IPS-11a (cell line): ENCODE measurements around the gene CDCA4.

Experiments
- H3K4me3 ChIP-seq: one replicate; pipeline ENCODE4 v1.5.1; 2013; ENCODE audit warnings: low read depth, low read length, control low read depth

The CDCA4 gene

DNA sequence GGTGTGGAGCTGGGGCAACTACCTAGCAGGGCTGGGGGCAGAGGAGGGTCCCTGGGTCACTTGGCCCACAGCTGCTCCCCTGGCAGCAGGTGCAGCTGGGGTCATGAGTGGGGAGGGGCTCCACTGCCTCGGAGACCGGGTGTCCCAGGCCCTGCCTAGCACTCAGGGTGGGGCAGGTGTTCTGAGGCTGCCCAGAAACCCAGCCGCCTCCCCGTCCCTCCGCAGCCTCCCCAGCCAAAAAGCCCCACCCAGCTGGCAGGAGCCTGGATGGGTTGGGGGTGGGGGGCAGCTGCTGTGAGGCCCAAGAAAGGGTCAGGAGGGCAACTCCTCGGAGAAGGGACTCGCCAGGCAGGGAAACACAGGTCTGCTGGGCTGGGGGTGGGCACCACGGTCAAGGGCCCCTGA is 53.9 kb downstream of the CDCA4 start:
- H3K4me3 ChIP-seq: no peak overlapping the region

DNA sequence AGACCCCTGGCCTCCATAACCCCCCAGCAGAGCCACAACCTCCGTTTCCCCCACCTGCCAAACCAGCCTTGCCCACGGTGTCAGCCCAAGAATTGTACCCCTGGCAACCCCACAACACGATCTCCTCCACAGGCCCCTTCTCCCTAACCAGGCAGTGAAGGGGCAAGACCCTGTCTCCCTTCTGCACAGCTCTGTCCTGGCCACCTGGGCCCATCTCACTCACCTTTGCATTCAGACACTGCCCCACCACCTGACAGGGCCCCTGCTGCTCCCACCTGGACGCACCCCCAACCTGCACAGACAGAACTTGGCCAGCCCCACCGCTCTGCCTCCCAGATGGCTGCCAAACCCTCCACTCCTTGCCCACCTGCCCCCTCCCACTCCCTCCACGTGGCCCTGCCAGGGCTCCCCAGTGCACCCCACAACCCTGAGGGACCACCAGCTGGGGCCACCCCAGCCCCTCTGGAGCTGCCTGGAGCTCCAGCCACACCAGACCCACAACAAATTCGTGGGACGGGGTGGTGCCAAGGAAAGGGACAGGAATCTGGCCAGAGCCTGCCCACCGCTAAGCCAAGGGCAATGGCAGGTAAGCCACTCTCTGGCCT is 54.5 kb downstream of the CDCA4 start:
- no peak overlapping the region for H3K4me3 ChIP-seq

DNA sequence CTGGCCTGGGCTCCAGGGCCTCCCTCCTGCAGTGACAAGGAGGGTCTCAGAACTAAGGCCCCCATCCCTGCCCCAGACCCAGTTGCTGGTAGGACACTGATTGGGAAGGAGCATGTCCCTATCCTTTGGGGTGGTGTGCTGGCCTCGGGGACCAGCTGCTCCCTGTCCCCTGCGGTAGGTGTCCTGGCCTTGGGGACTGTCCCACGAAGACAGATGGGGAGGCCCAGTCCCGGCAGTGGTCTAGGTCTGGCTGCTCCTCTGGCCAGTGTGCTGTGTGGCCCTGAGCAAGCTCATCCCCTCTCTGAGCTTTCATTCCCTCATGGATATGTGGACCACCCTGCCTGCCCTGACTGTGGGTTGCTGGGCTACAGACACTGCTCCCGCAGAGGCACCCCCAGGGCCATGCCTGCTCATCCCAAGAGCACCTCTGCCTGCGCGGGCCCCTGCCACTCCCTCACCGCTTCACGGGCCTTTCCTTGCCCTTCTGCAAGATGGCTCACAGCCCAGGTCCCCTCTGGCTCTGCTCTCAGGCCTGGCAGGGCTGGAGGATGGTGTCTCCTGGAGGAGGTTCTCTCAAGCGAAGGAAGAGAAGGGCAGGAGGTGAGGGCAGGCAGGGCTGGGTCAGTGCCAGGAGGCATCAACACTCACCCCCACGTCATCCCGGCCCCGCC is 55.2 kb downstream of the CDCA4 start:
- H3K4me3 ChIP-seq: no peak overlapping the region

DNA sequence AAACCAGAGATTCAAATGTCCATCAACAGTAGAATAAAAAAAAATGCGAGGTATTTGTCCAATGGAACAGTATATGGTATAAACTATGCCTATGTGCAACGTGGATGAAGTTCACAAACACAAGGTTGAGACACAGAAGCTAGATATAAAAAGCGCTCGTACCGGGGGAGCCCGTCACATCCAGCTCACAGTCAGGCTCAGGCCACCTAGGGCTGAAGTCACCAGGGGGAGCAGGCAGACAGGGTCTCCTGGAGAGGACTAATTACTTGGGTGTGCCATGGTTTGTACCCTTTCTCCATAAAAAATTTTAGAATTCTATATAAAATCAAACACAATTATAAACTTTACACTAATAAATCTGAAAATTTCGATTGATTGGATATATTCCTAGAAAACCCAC is 56.3 kb downstream of the CDCA4 start:
- no peak overlapping the region for H3K4me3 ChIP-seq
